Thyroid gland (tissue), 4 donors: ENCODE measurements around the gene PARP8.

ENCODE experiments used
- POLR2A ChIP-seq, 2 donors: fragments of 450-650 bp; IDR thresholded peaks; one replicate each; pipeline ENCODE4 v1.6.1; 2017; ENCODE audit warnings: antibody characterized with exemption in 2 of 2, mild to moderate bottlenecking in 2 of 2, moderate library complexity in 1 of 2
- TF ChIP-seq, protein P1 (sequence below), 6 experiments: fragments of 200-600 bp in 3 of 6; fragments of 450-650 bp in 3 of 6; sonication (generic) in 3 of 6; IDR thresholded peaks; one replicate each; pipeline ENCODE4 v1.5.1; 2016 to 2019; ENCODE audit warnings: antibody characterized with exemption in 6 of 6, mild to moderate bottlenecking in 2 of 6, inconsistent platforms in 1 of 6, moderate library complexity in 1 of 6

DNA sequence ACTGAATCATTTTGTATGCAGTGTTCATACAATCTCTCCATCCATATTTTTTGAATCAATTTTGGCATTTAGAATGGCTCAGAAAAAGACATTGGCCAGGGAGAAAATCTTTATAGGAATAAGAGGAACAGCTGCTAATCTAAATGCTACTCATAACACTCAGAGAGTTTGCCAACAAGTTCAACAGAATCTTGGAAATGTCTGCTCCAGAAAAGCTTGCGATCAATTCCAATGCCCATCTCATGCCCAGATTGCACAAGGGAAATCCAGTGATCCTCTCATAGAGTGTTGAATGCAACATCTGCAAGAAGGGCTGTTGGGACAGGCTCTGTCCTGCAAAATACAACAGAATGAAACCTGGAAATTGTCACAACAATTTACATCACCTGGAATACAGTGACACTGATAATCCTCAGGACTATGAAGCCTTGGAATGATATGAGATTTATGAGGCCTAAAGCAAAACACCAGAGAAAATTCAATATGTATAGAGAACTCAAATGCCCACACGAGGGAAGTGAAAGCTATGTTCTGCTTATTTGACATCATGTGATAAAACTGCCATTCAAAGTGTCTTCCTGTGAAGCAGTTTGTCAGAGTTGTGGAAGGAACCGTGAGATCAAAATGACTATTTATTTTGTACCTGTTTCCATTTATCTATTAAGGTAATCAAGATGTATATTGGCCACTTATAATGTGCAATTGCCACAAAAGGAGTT, 190.1 kb downstream of the PARP8 start:
- TF ChIP-seq, protein P1, sequence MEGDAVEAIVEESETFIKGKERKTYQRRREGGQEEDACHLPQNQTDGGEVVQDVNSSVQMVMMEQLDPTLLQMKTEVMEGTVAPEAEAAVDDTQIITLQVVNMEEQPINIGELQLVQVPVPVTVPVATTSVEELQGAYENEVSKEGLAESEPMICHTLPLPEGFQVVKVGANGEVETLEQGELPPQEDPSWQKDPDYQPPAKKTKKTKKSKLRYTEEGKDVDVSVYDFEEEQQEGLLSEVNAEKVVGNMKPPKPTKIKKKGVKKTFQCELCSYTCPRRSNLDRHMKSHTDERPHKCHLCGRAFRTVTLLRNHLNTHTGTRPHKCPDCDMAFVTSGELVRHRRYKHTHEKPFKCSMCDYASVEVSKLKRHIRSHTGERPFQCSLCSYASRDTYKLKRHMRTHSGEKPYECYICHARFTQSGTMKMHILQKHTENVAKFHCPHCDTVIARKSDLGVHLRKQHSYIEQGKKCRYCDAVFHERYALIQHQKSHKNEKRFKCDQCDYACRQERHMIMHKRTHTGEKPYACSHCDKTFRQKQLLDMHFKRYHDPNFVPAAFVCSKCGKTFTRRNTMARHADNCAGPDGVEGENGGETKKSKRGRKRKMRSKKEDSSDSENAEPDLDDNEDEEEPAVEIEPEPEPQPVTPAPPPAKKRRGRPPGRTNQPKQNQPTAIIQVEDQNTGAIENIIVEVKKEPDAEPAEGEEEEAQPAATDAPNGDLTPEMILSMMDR (IDR thresholded peaks at IDR 0.05) = no peak
- no peak for TF ChIP-seq POLR2A (IDR thresholded peaks at IDR 0.05)
